ENCODE results near the gene BRCA2.
A peak's percentile ranks its signal among the peaks of the same experiment; 100 is the strongest.

BRCA2 gene

GRCh38 chr13:32315238-32316027, at the start of gene BRCA2, which contains the start of gene ZAR1L:
TSS of gene BRCA2 (plus strand) at chr13:32315508. CDS start at chr13:32316461, 953 bp downstream.
TSS of gene ZAR1L (minus strand) at chr13:32315363. CDS start at chr13:32311925, 3,438 bp downstream.
- peak; percentile 70 for DNase-seq

GRCh38 chr13:32265726-32266125, 49.6 kb upstream of the BRCA2 start:
- no peak for DNase-seq

- no peak for DNase-seq
Measured at GRCh38 chr13:32266130-32266529, 49.2 kb upstream of the BRCA2 start.

GRCh38 chr13:32267836-32268439, 47.4 kb upstream of the BRCA2 start:
- no peak for DNase-seq

- DNase-seq, result no peak
Measured at GRCh38 chr13:32272021-32272683, 43.2 kb upstream of the BRCA2 start.

- DNase-seq, result no peak
Measured at GRCh38 chr13:32277839-32278238, 37.5 kb upstream of the BRCA2 start.

GRCh38 chr13:32278426-32278825, 36.9 kb upstream of the BRCA2 start:
- DNase-seq, result no peak

- DNase-seq, result no peak
Measured at GRCh38 chr13:32281096-32281495, 34.2 kb upstream of the BRCA2 start.

- no peak for DNase-seq
Measured at GRCh38 chr13:32282096-32282711, 33.1 kb upstream of the BRCA2 start.

GRCh38 chr13:32284927-32285632, 30.2 kb upstream of the BRCA2 start:
- no peak for DNase-seq

GRCh38 chr13:32285633-32285965, 29.7 kb upstream of the BRCA2 start:
- DNase-seq, result no peak

GRCh38 chr13:32297206-32297605, 18.1 kb upstream of the BRCA2 start:
- no peak for DNase-seq

- DNase-seq, result no peak
Measured at GRCh38 chr13:32298695-32299094, 16.6 kb upstream of the BRCA2 start.

- no peak for DNase-seq
Measured at GRCh38 chr13:32299893-32300292, 15.4 kb upstream of the BRCA2 start.

- no peak for DNase-seq
Measured at GRCh38 chr13:32300406-32300805, 14.9 kb upstream of the BRCA2 start.

- no peak for DNase-seq
Measured at GRCh38 chr13:32300920-32301319, 14.4 kb upstream of the BRCA2 start.

GRCh38 chr13:32302461-32302860, 12.8 kb upstream of the BRCA2 start:
- DNase-seq, result no peak

GRCh38 chr13:32305646-32306045, 9.7 kb upstream of the BRCA2 start:
- DNase-seq, result no peak

- DNase-seq, result no peak
Measured at GRCh38 chr13:32309312-32310133, 5.8 kb upstream of the BRCA2 start.

GRCh38 chr13:32310134-32310706, 5.1 kb upstream of the BRCA2 start:
- no peak for DNase-seq

GRCh38 chr13:32311188-32311897, 4.0 kb upstream of the BRCA2 start:
- no peak for DNase-seq
